A673 (cell line): ENCODE results near the gene CLDN1.

ENCODE experiments used
- CTCF ChIP-seq: fragments of 300-800, 200-600 bp; sonication (generic); conservative IDR thresholded peaks from 2 replicates; pipeline ENCODE4 v1.5.1; 2017; ENCODE audit warnings: low read depth, mild to moderate bottlenecking, antibody characterized with exemption, low read length, moderate library complexity, mixed read lengths
- EZH2 ChIP-seq: fragments of 200-600 bp; sonication (generic); IDR thresholded peaks from 2 replicates; pipeline ENCODE4 v1.6.1; 2017; ENCODE audit warnings: borderline replicate concordance, low read depth, mild to moderate bottlenecking, mixed read lengths, antibody characterized with exemption, low read length; ENCODE audit not compliant: poor library complexity, severe bottlenecking

GRCh38 chr3:190339130-190339529, 16.9 kb upstream of the CLDN1 start:
- TF ChIP-seq CTCF (peak; percentile 51), EZH2 (no peak)
